ENCODE results near the gene TEPSIN.

TEPSIN gene

GRCh38 chr17:81238815-81239713 is at the start of gene TEPSIN, which contains the start of gene NDUFAF8:
Gene TEPSIN (minus strand): TSS chr17:81239055. CDS start chr17:81239033, 22 bp downstream.
Gene NDUFAF8 (plus strand): TSS chr17:81239318. CDS start chr17:81239364, 46 bp downstream.
- in situ Hi-C loops (cut with HindIII; ENCODE audit: low sequenced_read_pairs) = no loop called here

GRCh38 chr17:81287741-81288430 is 49.0 kb upstream of the TEPSIN start:
- in situ Hi-C loops (cut with HindIII; ENCODE audit: low sequenced_read_pairs) = loop anchor here (10.0 kb wide), 1 partner anchor 227 kb away; the partner anchor contains the start of gene ACTG1

GRCh38 chr17:81287152-81287551 is 48.3 kb upstream of the TEPSIN start:
- in situ Hi-C loops (cut with HindIII; ENCODE audit: low sequenced_read_pairs) = loop anchor here (10.0 kb wide), 1 partner anchor 228 kb away; the partner anchor contains the start of gene ACTG1

GRCh38 chr17:81286491-81287145 is 47.8 kb upstream of the TEPSIN start:
- in situ Hi-C loops (cut with HindIII; ENCODE audit: low sequenced_read_pairs) = loop anchor here (10.0 kb wide), 1 partner anchor 228 kb away; the partner anchor contains the start of gene ACTG1

- in situ Hi-C loops (cut with HindIII; ENCODE audit: low sequenced_read_pairs) = loop anchor here (10.0 kb wide), 1 partner anchor 229 kb away; the partner anchor contains the start of gene ACTG1
Observed at GRCh38 chr17:81285894-81286293, 47.0 kb upstream of the TEPSIN start.

- in situ Hi-C loops (cut with HindIII; ENCODE audit: low sequenced_read_pairs) = loop anchor here (10.0 kb wide), 1 partner anchor 229 kb away; the partner anchor contains the start of gene ACTG1
Observed at GRCh38 chr17:81285179-81285878, 46.5 kb upstream of the TEPSIN start.

GRCh38 chr17:81282876-81283275 is 44.0 kb upstream of the TEPSIN start:
- in situ Hi-C loops (cut with HindIII; ENCODE audit: low sequenced_read_pairs) = loop anchor here (5.0 to 10.0 kb wide), 2 partner anchors 114 to 232 kb away; partner anchors contain the start of genes ACTG1 and BAHCC1

- in situ Hi-C loops (cut with HindIII; ENCODE audit: low sequenced_read_pairs) = loop anchor here (5.0 to 10.0 kb wide), 2 partner anchors 115 to 233 kb away; partner anchors contain the start of genes ACTG1 and BAHCC1
Observed at GRCh38 chr17:81282141-81282540, 43.3 kb upstream of the TEPSIN start.

GRCh38 chr17:81280571-81280970 is 41.7 kb upstream of the TEPSIN start:
- in situ Hi-C loops (cut with HindIII; ENCODE audit: low sequenced_read_pairs) = loop anchor here (5.0 to 10.0 kb wide), 2 partner anchors 117 to 234 kb away; partner anchors contain the start of genes ACTG1 and BAHCC1

- in situ Hi-C loops (cut with HindIII; ENCODE audit: low sequenced_read_pairs) = loop anchor here (5.0 to 10.0 kb wide), 2 partner anchors 118 to 235 kb away; partner anchors contain the start of genes ACTG1 and BAHCC1
Observed at GRCh38 chr17:81279278-81280275, 40.7 kb upstream of the TEPSIN start.

GRCh38 chr17:81278831-81279230 is 40.0 kb upstream of the TEPSIN start:
- in situ Hi-C loops (cut with HindIII; ENCODE audit: low sequenced_read_pairs) = no loop called here

- in situ Hi-C loops (cut with HindIII; ENCODE audit: low sequenced_read_pairs) = no loop called here
Observed at GRCh38 chr17:81277946-81278693, 39.3 kb upstream of the TEPSIN start.

GRCh38 chr17:81277421-81277820 is 38.6 kb upstream of the TEPSIN start:
- in situ Hi-C loops (cut with HindIII; ENCODE audit: low sequenced_read_pairs) = no loop called here

- in situ Hi-C loops (cut with HindIII; ENCODE audit: low sequenced_read_pairs) = no loop called here
Observed at GRCh38 chr17:81276781-81277180, 37.9 kb upstream of the TEPSIN start.

GRCh38 chr17:81274471-81274855 is 35.6 kb upstream of the TEPSIN start:
- in situ Hi-C loops (cut with HindIII; ENCODE audit: low sequenced_read_pairs) = no loop called here

GRCh38 chr17:81273698-81274470 is 35.0 kb upstream of the TEPSIN start:
- in situ Hi-C loops (cut with HindIII; ENCODE audit: low sequenced_read_pairs) = no loop called here

- in situ Hi-C loops (cut with HindIII; ENCODE audit: low sequenced_read_pairs) = no loop called here
Observed at GRCh38 chr17:81272616-81273015, 33.8 kb upstream of the TEPSIN start.

Measured in endothelial cell of hepatic sinusoid (primary cell).